ENCODE data around the gene APBB2. TPM values are rescaled to one million over a fixed set of nuclear protein-coding genes. Genes with fewer than 3 reads are reported as not detected.

APBB2 gene
- total and polyA plus RNA-seq, 2 of the 4 experiments (the other 2 are of a cell fraction), result 47.9 to 75.5 TPM

DNA sequence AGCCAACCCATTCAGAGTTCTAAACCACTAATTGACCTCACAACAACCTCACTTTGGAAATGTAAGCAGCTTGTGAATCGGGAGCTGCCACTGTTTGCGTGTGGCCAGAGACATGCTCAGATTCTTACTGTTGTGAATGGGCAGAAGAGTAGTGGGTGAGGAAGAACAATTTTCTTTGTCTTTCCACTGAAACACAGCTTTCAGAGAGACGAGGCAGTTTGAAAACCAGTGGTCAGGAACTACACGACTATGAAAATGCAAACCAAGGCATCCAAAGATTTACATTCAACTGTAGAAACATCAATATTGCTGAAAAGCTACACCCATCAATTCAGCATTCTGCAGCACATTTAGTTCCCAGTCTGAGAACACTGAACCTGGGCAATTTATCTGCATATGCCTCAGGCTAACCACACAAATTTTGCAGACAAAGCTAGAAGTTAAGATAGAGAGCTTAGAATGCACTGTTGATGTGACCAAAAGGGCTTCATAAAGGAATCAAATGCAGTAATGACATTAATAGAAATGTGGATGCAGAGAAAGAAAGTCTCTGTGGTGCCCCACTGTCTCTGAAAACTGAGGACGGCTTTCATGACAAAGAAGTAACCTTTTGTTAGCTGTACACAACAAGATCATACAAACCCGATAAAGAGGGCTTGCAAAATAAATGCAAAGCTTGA is 134.3 kb downstream of the APBB2 start:
- Histone ChIP-seq H3K9me3 (ENCODE audit: control insufficient read depth, insufficient read depth, low read length) (no peaks in the 10 kb centered on the region), H4K20me1 (ENCODE audit: insufficient read depth, low read length) (no peaks in the 10 kb centered on the region), H3K79me1 (ENCODE audit: low read depth in 1 of 2, low read length in 2 of 2) (peaks cover 15 to 32% of the 10 kb centered on the region in 2 experiments), H3K4ac (ENCODE audit: low read depth, low read length) (no peak overlapping the region), H3K36me3 (ENCODE audit: control insufficient read depth, insufficient read depth, low read length) (no peaks in the 10 kb centered on the region), H2AK9ac (replicated peaks; ENCODE audit: low read depth, low read length, poor library complexity) (no peak overlapping the region), H3K4me1 (ENCODE audit: control insufficient read depth, insufficient read depth, low read length) (no peaks in the 10 kb centered on the region), H2BK120ac (ENCODE audit: low read depth, low read length) (no peak overlapping the region), H2BK15ac (ENCODE audit: low read depth, low read length) (no peak overlapping the region), H2BK20ac (ENCODE audit: low read depth, low read length) (no peak overlapping the region), H3K9me1 (ENCODE audit: insufficient read depth, low read length) (no peaks in the 10 kb centered on the region), H3K4me3 (ENCODE audit: insufficient read depth, low read depth, low read length) (no peak overlapping the region), H4K5ac (ENCODE audit: low read depth, low read length) (no peak overlapping the region), H3K4me2 (ENCODE audit: low read depth, low read length) (no peak overlapping the region), H3K27me3 (ENCODE audit: control insufficient read depth, insufficient read depth, low read length) (no peaks in the 10 kb centered on the region), H3K14ac (replicated peaks; ENCODE audit: low read depth, low read length) (no peak overlapping the region; the same call in 1 of the 2 replicates), H3K9ac (ENCODE audit: low read depth, low read length) (no peak overlapping the region), H3K27ac (ENCODE audit: insufficient read depth, low read length) (no peak overlapping the region), H2BK5ac (ENCODE audit: low read depth, low read length, poor library complexity, severe bottlenecking) (no peak overlapping the region), H4K8ac (ENCODE audit: low read depth in 2 of 2, low read length in 2 of 2) (no peak overlapping the region), H3K18ac (ENCODE audit: low read depth, low read length) (no peak overlapping the region), H2AK5ac (ENCODE audit: low read depth, low read length) (no peak overlapping the region), H3K23ac (ENCODE audit: low read depth, low read length) (no peak overlapping the region), H3K56ac (ENCODE audit: extremely low read depth, insufficient read depth, low read length) (no peak overlapping the region), H2AFZ (replicated peaks; ENCODE audit: low read length, poor library complexity) (no peak overlapping the region), H4K91ac (ENCODE audit: insufficient read depth, low read depth, low read length) (no peak overlapping the region)
- TF ChIP-seq CHD1 (IDR thresholded peaks at IDR 0.05; ENCODE audit: low read depth, low read length) (no peak), SMC3 (IDR thresholded peaks at IDR 0.05; ENCODE audit: low read depth, low read length) (no peak), NFE2L2 (IDR thresholded peaks at IDR 0.05; ENCODE audit: low read depth, low read length) (no peak), MXI1 (IDR thresholded peaks at IDR 0.05; ENCODE audit: borderline replicate concordance, low read depth, low read length) (no peak), FOS (IDR thresholded peaks at IDR 0.05; ENCODE audit: low read depth, low read length) (no peak), RFX5 (IDR thresholded peaks at IDR 0.05; ENCODE audit: low read depth, low read length) (no peak), MAZ (IDR thresholded peaks at IDR 0.05; ENCODE audit: borderline replicate concordance, low read depth, low read length) (no peak), BHLHE40 (IDR thresholded peaks at IDR 0.05; ENCODE audit: low read depth, low read length) (no peak), RAD21 (IDR thresholded peaks at IDR 0.05; ENCODE audit: low read length) (no peak), CEBPB (IDR thresholded peaks at IDR 0.05; ENCODE audit: low read depth, low read length) (no peak), POLR2A (IDR thresholded peaks at IDR 0.05; ENCODE audit: low read depth, low read length) (no peak), MAFK (IDR thresholded peaks at IDR 0.05; ENCODE audit: low read depth, low read length) (no peak)
- TF ChIP-seq, protein P1, sequence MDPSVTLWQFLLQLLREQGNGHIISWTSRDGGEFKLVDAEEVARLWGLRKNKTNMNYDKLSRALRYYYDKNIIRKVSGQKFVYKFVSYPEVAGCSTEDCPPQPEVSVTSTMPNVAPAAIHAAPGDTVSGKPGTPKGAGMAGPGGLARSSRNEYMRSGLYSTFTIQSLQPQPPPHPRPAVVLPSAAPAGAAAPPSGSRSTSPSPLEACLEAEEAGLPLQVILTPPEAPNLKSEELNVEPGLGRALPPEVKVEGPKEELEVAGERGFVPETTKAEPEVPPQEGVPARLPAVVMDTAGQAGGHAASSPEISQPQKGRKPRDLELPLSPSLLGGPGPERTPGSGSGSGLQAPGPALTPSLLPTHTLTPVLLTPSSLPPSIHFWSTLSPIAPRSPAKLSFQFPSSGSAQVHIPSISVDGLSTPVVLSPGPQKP (IDR thresholded peaks at IDR 0.05; ENCODE audit: borderline replicate concordance, low read depth, low read length), result no peak
- TF ChIP-seq, protein P2, sequence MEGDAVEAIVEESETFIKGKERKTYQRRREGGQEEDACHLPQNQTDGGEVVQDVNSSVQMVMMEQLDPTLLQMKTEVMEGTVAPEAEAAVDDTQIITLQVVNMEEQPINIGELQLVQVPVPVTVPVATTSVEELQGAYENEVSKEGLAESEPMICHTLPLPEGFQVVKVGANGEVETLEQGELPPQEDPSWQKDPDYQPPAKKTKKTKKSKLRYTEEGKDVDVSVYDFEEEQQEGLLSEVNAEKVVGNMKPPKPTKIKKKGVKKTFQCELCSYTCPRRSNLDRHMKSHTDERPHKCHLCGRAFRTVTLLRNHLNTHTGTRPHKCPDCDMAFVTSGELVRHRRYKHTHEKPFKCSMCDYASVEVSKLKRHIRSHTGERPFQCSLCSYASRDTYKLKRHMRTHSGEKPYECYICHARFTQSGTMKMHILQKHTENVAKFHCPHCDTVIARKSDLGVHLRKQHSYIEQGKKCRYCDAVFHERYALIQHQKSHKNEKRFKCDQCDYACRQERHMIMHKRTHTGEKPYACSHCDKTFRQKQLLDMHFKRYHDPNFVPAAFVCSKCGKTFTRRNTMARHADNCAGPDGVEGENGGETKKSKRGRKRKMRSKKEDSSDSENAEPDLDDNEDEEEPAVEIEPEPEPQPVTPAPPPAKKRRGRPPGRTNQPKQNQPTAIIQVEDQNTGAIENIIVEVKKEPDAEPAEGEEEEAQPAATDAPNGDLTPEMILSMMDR (conservative IDR thresholded peaks at IDR 0.05; ENCODE audit: low read depth, low read length), result no peak
- TF ChIP-seq, protein P3, sequence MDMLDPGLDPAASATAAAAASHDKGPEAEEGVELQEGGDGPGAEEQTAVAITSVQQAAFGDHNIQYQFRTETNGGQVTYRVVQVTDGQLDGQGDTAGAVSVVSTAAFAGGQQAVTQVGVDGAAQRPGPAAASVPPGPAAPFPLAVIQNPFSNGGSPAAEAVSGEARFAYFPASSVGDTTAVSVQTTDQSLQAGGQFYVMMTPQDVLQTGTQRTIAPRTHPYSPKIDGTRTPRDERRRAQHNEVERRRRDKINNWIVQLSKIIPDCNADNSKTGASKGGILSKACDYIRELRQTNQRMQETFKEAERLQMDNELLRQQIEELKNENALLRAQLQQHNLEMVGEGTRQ (IDR thresholded peaks at IDR 0.05; ENCODE audit: low read depth, low read length), result no peak
- in situ Hi-C loops (cut with MboI; ENCODE audit: low sequenced_read_pairs), result no loop called here
- DNase-seq (no peak), ATAC-seq (ENCODE audit: low read depth) (no peak)
- WGBS, 2 experiments (ENCODE audit: extremely low coverage in 2 of 2, insufficient read length in 1 of 2), result 25% methylated on average over 1 of the region's 6 CpGs; no CpG with 5 or more reads in 1 of the 2 experiments
- intact Hi-C loops (cut with micrococcal nuclease), result no loop called here
- CTCF ChIA-PET, result interaction anchor here (0.6 to 0.7 kb wide), 2 partner anchors 26 to 1184 kb away, joined by 3 read pairs; no protein-coding TSS in a partner anchor
- no TSS peak for BruUV-seq (replicated peaks)
- dilution Hi-C loops (cut with HindIII; ENCODE audit: low sequenced_read_pairs, unreplicated experiment), result no loop called here
- POLR2A ChIA-PET (ENCODE audit: unreplicated experiment), result no interaction called here

Data from IMR-90 (cell line).